GM08714 (cell line): ENCODE results near the gene SLC25A22.

Experiments used
- H3K4me3 ChIP-seq: fragments of 200-500 bp; sonication (Bioruptor generic); 2 replicates; pipeline ENCODE4 v1.5.1; 2014; ENCODE audit warnings: mild to moderate bottlenecking, low read length, inconsistent platforms
- ZNF274 ChIP-seq: IDR thresholded peaks from 2 replicates; pipeline ENCODE4 v1.6.1; 2012; ENCODE audit warnings: mild to moderate bottlenecking, low read depth, low read length

SLC25A22 gene

DNA sequence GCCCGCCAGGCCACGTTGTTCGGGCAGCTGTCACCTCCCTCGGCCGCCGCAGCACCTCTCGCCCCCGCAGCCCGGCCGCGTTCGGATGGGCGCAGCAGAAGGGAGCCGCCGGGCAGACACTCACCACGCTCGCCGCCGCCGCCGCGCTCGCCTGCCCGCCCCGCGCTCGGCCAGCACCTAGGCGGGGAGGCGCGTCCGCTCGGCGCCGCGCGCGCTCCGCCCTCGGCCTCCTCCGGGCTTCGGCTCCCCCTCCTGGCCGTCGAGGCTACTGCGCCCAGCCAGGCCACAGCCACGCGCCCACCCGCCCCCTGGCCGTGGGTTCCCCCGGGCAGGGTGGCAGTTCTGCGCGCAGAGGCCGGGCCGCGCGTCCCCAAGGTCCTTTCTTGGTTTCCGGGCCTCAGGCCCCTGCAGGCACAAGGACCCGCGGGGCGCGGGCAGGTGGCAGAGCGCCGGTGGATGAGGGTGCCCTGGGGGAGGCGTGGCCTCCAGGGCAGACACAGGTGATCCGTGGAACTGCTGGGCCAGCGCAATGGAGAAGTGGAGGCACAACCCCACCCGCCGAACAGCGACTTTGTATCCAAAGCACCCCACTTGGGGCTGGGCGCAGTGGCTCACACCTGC, at the start of gene SLC25A22:
SLC25A22 (minus strand) TSS at position 189 of the 621 bp plus-strand sequence. CDS start 3,275 bp downstream, outside the sequence.
- H3K4me3 ChIP-seq = peak within 1 kb of the TSS; percentile 67

DNA sequence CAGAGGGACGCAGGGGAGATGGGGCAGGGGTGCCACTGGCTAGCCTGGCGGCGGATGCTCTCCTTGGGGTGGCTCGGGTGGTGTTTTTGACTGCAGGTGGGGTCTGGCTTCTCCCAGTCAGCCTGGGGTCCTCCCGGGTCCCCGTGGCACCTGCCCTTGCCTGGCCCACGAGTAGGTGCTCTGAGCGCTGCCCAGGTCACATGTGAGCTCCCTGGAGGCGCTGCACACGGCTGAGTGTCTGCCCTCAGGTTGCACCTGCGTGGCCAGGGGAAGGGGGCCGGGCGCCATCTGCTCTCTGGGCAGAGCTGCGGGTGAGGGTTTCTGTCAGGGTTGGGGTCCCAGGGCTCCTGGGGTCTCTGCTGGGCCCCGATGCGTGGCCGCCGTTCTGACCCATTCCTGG, 49.8 kb upstream of the SLC25A22 start:
- no peak for TF ChIP-seq ZNF274
- H3K4me3 ChIP-seq = no peak overlapping the region

More for the DNA sequence above, at the start of gene SLC25A22:
- TF ChIP-seq ZNF274 = no peak

DNA sequence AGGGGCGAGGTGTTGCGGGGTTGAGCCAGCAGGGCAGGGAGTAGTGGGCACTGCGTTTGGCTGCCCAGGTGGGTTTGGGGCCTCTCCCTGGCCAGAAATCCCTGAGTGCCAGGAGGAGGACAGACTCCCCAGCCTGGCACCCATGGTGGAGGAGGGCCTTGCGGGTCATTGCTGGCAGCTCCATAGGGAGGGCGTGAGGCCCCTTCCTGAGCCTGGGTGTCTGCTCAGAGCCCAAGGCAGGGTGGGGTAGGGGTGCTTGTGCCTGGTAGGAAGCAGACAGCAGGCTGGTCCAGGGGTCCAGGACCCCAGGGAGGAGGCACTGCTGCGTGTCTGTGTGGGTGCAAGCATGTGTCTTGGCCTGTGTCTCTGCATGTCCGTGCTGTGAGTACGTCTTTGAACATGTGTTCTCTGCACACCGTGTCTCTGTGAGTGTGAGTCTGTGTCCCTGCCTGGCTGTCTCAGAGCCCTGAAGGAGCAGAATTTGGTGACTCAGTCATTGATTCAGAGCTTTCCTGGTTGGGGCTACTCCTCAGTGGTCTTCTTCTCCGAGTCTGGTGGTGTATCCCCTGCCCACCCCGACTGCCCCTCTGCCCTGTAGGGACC, 48.5 kb upstream of the SLC25A22 start:
- TF ChIP-seq ZNF274 = no peak

DNA sequence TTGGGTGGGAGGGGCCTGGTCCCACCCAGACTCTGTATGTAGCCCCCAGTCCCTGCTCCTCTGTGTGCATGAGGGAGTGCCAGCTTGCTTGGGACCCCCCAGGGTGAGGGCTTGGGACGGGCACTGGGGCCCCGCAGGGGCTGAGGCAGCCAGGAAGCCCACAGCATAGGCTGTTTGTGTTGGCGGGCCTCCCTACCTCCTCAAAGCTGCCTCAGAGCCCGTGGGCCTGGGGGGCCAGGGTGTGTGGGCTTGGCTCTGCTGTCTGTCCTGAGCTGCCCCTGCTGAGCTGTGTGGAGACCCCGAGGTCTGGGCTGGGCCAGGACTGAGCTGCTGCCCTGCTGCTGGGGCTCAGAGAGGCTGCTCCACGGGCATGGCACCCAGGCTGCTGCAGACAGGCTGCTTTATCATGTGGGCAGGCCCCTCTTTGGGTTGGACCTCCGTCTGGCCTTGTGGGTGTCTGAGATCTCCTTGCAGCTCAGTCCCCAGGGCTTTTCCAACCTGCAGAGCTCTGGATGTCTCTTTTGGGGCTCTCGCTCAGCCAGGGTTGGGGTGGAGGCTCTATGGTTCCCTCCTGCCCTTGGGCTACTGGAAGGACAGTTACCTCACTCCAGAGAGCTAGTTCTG, 47.9 kb upstream of the SLC25A22 start:
- no peak for TF ChIP-seq ZNF274
- no peak overlapping the region for H3K4me3 ChIP-seq

More for the DNA sequence above, 48.5 kb upstream of the SLC25A22 start:
- no peak overlapping the region for H3K4me3 ChIP-seq

DNA sequence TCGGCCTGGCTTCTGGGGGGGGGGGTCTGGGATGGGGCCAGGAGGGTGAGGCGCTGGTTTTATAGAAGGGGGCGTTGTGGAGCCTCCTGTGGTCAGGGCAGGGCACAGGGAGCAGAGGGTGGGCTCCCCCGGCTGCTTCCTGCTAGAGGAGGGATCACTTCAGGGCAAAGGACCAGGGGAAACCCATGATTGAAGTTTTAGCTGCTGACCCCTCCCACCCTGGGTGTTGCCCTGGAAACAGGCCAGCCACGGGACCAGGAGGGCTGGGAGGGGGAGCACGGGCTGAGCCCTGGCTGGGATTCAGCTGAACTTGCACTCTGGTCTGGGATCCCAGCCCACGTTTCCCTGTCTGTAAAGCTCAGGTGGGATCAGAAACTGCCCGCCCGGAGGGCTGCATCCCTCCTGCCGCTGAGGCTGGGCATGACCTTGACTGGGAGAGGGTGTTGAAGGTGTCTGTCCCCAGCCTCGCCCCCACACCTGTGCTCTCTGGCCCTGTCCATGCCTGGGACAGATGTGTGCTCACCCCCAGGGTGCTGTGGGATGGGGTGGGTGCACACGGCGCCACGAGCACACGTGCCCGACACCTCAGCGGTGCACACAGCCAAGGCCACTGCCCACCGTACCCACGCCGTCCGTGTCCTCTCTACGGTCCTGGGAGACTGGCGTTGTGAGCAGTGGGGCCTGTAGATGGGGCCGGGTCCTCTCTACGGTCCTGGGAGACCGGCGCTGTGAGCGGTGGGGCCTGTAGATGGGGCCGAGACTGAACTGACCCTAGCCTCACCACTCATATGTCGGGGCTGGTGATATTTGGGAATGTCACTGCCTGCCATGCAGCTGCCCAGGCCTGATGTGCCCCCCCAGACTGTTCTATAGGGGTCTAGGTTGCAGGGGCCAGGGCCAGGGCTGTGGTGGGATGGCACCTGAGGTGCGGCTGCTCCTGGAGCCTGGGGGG, 46.9 kb upstream of the SLC25A22 start:
- TF ChIP-seq ZNF274 = no peak
- H3K4me3 ChIP-seq = no peak overlapping the region

DNA sequence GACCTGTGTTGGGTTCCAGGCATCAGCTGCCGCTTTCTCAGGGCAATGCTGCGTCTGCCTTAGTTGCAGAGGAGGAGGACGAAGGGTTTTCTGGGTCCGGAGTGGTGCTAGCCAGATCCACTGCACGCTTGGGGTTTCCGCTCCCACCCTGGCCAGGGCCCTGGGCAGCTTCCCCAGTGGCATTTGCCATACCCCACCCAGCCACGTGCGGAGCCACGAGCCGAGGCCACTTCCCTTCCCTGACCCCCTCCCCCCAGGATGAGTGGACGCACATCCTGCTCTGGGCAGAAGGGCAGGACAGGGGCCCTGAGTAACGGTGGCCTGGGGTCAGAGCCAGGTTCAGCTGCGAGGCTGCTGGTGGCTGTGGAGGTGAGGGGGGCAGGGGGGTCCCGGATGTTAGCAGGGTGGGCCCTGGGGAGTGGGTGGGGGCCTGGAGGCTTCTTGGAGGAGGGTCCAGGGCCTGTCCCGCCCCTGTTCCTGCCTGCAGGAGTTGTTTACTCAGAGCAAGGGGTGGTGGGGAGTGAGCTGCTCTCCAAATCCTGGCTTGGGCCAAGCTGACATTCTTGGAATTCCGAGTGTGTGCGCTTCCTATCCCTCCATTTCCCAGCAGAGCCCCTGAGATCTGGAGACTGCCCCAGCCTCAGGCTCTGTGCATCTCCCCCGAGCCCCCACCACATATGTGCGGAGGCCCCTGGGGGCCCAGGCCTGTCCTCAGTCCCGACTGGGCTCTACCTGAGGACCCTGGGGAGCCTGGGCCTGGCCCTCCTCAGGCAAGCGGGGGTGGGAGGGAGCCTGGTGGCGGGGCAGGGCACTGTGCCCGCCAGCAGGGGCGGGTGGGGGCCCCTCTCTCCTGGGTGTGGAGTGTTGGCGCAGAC, 46.0 kb upstream of the SLC25A22 start:
- peak overlapping the region; percentile 93; the same call in 1 of the 2 replicates for H3K4me3 ChIP-seq
- no peak for TF ChIP-seq ZNF274

DNA sequence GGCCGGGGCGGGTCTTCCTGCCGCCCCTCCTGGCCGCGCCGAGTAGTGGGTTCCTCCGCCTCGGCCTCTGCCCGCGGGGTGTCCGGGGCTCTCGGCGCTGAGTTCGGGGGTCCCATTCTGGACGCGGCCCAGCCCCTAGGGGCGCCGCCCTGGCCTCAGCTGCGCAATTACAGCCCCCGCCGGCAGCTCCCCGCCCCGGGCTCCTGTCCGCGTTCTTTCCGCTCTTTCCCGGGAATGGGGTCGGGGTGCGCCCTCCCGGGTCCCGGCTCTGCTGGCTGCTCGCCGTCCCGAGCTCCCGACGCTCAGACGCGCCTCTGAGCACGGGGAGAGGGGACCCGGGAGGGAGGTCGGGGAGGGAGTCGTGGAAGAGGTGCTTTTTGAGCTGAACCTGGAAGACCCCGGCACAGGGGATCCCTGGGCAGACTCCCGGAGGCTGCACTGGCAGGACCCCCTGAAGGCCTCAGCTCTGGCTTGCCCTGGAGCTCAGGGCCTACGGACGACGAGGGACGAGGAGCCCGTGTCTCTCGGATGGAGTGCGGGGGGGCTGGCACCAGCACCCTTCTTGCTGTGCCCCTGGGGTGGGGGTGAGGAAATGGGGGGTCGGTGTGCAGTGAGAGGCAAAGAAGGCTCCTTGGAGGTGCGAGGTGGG, 45.1 kb upstream of the SLC25A22 start:
- no peak for TF ChIP-seq ZNF274

DNA sequence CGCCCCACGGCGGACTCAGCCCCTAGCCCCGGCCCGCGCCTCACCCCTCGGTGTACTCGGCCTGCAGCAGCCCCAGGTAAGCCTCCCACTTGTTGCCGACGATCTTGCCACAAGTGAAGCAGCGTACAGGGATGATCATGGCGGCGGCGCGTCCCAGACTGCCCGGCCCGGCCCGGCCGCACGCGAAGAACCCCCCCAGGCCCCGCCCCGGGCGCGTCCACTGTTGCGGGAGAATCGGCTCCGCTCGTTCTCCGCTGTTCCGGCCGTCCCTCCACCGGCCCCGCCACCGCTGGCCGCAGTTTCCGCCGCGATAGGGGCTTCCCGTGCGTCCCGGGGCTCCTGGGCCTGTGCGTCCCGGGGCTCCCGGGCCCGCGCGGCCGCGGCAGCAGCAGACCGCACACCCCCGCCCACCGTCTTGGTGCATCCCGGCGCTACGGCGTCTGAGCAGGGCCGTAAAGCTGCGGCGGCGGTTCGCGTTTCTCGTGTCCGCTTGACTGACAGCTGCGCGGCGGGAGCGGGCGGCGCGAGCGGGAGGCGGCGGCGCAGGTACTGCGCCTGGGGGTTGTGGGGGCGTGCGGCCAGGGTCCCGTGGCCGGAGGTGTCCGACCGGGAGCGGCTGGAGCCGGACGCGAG, 44.4 kb upstream of the SLC25A22 start, which contains the start of the genes POLR2L and TSPAN4:
POLR2L (minus strand) TSS at position 160 of the 633 bp plus-strand sequence; CDS start at position 139, 21 bp downstream.
TSPAN4 (plus strand) TSS at position 483 of the 633 bp plus-strand sequence. CDS start 7,453 bp downstream, outside the sequence.
- TF ChIP-seq ZNF274 = no peak
- H3K4me3 ChIP-seq = peak within 1 kb of the TSS; percentile 93

More for the DNA sequence above, 45.1 kb upstream of the SLC25A22 start:
- peak overlapping the region; percentile 93 for H3K4me3 ChIP-seq

DNA sequence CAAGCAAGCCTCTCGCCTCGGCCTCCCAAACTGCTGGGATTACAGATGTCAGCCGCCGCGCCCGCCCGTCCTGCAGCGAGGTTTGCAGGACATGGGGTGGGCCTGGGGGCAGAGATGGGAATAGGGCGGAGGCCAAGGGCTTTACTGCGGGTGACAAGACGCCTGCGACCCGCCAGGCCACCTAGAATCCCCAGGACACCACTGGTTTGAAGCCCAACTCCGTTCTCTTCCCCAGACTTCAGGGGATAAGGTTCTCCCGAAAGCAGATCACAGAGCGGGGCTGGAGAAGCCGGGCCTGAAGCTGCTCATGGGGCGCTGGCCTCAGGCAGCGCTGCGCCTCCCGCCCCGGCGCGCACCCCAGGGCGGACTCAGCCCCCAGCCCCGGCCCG, 43.9 kb upstream of the SLC25A22 start:
- no peak for TF ChIP-seq ZNF274
- H3K4me3 ChIP-seq = peak overlapping the region; percentile 93

DNA sequence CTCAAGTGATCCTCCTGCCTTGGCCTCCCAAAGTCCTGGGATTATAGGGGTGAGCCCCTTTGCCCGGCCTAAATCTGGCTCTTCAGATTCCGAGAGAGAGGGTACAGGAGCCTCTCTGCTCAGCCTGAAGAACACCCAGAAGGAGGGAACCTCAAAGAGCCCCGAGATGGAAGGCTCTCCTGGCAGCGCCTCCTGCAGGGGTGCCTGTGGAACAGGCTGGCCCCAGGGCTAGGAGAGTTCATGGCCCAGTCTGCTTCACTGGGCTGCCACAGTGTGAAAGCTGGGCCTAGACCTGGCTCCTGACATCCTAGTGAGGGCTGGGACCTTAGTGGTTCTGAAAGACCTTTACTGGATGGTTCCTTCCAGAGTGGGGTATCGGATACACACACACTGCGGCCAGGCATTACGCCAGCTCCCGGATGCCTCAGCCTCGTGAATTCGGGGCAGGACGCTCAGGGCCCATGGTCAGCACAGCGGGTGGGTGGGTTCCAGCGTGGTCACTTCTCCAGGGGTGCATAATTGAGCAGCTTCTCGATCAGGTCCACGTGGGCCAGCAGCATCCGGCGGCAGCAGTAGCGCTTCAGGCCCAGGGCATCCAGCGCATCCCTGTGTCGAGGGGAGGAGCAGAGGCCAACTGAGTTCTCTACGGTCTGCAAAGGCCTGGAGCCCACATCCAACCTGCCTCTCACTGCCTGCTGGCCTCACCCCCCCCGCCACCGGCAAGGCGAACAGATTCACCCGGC, 42.0 kb upstream of the SLC25A22 start:
- H3K4me3 ChIP-seq = no peak overlapping the region
- no peak for TF ChIP-seq ZNF274

DNA sequence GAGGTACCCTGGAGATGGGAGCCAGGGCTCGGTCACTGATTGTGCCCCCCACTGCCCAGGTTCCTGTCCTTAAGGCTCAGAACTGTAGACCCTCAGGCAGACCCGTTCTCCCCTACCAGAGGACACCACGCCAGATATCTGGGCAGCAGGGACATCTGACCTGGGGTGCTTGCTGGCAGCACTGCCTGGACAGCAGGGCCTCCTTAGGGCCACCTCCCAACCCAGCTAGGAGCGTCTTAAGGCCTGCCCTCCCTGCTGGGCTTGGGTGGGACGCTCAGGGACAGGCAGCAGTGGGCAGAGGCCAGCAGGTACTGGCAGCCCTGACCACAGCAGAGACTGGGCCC, 41.2 kb upstream of the SLC25A22 start:
- no peak overlapping the region for H3K4me3 ChIP-seq
- no peak for TF ChIP-seq ZNF274
